Posterior vena cava (tissue), 2 donors: ENCODE data around the gene TMPRSS4. TPM values are rescaled to one million over a fixed set of nuclear protein-coding genes. Genes with fewer than 3 reads are reported as not detected.

Experiments used
- DNase-seq: peaks from one replicate; pipeline ENCODE4 v3.0.0-alpha.2; 2020; ENCODE audit warnings: low spot score
- intact Hi-C, 2 donors: fragments of 100-400 bp; cut with DNase I; formaldehyde crosslinking; loops; one replicate each; pipeline versions ENCODE4 v1.14.1 to v1.14.2; 2022 to 2023
- long read RNA-seq, 2 donors: library from polyadenylated mRNA; unstranded; transcript quantifications; one replicate each; pipeline ENCODE4 v2.0.0, GENCODE V29; 2020 to 2021
- total RNA-seq, 2 donors: library from RNA; stranded (reverse); fragmentation: NEBNext Ultra II Directional; extraction: Animal tissue kit (Norgen Biotek cat#: 25700); gene quantifications; one replicate each; pipeline ENCODE4 v1.2.1, GENCODE V29; 2021
- donor health status: DM: yes; HTN: yes; CAD: no.
- donor health status: DM: yes; HTN: yes; CAD: no.

Gene TMPRSS4, protein sequence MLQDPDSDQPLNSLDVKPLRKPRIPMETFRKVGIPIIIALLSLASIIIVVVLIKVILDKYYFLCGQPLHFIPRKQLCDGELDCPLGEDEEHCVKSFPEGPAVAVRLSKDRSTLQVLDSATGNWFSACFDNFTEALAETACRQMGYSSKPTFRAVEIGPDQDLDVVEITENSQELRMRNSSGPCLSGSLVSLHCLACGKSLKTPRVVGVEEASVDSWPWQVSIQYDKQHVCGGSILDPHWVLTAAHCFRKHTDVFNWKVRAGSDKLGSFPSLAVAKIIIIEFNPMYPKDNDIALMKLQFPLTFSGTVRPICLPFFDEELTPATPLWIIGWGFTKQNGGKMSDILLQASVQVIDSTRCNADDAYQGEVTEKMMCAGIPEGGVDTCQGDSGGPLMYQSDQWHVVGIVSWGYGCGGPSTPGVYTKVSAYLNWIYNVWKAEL
- not detected for total RNA-seq
- long read RNA-seq, donor 1, result 0 reads
- long read RNA-seq, donor 2, result 0 reads

DNA sequence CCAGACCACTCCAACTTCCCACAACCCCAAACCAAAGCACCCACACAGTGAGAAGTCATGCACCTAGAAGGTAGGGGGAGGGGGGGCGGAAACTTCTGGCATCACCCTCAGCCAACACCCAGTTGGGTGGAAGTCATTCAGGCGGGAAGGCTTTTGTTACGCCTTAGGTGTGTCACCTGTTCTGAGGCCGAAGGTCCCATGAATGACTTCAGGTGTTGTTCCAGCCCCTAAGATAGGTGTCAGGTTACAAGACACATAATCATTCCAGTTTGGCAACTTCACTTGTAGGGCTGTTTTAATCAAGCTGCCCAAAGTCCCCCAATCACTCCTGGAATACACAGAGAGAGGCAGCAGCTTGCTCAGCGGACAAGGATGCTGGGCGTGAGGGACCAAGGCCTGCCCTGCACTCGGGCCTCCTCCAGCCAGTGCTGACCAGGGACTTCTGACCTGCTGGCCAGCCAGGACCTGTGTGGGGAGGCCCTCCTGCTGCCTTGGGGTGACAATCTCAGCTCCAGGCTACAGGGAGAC is at the start of gene TMPRSS4:
Gene TMPRSS4, plus strand, starts transcription at position 325 of the 528 bp plus-strand sequence. CDS start 225 bp downstream, outside the sequence.
- DNase-seq, result no peak
- intact Hi-C loops, result loop anchor here in 1 of 2 donors (10.0 kb wide), 1 partner anchor 532 kb away; no protein-coding TSS in a partner anchor

DNA sequence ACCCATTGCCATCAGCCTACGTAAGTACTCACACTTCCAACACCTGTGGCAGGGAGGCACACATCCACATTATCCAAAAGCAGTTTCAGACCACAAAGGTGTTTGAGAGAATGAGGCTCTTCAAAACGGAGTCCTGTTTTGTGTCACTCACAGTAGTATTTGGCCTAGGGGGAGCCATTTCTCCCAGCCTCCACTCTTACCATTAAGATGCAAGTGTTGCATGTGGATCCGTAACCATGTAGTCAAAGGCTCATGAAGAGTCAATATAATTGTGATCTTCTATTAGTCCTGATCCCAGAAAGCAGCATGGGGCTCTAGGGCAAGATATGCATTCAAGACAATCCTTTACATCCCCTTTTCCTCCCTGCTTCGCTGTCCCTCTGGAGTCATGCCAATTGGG is 49.2 kb upstream of the TMPRSS4 start:
- intact Hi-C loops, result no loop called here
- no peak for DNase-seq

DNA sequence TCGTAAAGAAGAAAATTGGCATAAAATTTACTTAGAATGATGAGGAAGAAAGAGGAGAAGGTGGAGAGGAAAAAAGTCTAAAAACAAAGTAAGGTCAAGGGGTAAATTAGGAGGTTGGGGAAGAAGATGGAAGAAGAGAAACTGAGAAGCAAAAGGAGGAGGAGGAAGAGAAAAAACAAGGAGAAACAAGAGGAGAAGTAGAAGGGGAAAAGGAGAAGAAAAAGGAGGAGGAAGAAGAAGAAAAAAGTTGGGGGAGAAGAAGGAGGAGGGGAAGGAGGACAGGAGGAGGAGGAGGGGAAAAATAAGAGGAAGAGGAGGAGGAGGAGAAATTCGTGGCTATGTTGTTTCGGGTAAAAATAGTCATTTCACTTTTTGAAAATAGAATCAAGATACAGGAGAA is 48.3 kb upstream of the TMPRSS4 start:
- DNase-seq, result no peak
- intact Hi-C loops, result no loop called here

DNA sequence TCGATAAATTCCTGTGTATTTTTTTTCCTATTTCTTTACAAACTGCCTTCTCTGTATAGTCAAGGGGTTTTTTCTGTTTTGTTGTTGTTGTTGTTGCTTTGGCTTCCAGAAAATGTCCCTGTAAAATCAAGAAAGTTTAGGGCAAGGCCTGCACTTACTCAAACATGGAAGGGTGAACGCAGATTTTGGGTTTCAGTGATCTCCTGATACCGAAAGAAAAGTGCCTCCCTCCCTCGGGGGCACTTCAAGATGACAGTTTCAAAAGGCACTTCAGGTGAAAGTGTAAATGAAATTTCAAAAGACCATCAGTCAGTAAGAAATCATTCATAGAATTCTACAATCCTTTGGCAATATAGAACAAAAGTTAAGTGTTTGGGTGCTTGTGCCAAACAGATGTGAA is 43.4 kb upstream of the TMPRSS4 start:
- intact Hi-C loops, result no loop called here
- DNase-seq, result no peak

DNA sequence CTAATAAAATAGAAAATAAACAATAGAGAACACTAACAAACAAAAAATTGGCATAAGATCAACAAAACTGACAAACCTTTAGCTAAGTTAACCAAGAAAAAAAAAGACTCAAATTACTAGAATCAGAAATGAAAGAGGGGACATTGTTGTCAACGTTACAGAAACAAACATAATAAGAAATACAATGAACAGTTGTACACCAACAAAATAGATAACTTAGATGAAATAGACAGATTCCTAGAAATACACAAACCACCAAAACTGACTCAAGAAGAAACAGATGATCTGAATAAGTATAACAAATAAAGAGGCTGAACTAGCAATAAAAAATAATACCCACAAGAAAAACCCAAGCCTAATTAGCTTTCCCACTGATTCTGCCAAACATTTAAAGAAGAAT is 34.7 kb upstream of the TMPRSS4 start:
- intact Hi-C loops, result no loop called here
- no peak for DNase-seq

DNA sequence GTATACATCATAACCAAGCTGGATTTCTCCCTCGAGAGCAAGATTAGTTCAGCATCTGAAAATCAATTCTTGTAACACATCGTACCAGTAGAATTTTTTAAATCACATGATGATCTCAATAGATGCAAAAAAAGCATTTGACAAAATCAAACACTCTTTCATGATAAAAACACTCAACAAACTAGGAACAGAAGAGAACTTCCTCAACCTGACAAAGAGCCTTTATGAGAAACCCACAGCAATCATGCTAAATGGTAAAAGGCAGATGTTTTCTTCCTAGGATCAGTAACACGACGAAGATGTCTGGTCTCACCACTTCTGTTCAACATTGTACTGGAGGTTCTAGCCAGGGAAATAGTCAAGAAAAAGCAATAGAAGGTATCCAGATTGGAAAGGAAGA is 34.1 kb upstream of the TMPRSS4 start:
- DNase-seq, result no peak
- intact Hi-C loops, result no loop called here

DNA sequence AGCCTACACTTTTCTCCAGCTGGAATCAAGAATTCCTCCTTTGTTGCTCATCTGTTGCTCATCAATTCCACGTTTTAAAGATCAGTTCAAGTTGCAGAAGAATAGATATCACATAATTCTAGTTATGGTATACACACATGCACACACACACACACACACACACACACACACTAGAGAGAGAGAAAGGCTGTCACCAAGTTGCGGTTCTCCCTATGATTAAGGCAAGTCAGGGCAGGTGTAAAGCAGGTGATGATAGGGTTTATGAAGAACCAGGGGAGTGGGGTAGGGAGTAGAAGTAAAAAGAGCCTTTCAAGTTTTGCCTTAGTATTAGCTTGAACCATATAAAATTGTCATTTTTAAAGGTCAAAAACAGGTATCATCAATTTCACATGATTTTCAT is 31.7 kb upstream of the TMPRSS4 start:
- intact Hi-C loops, result no loop called here
- no peak for DNase-seq

DNA sequence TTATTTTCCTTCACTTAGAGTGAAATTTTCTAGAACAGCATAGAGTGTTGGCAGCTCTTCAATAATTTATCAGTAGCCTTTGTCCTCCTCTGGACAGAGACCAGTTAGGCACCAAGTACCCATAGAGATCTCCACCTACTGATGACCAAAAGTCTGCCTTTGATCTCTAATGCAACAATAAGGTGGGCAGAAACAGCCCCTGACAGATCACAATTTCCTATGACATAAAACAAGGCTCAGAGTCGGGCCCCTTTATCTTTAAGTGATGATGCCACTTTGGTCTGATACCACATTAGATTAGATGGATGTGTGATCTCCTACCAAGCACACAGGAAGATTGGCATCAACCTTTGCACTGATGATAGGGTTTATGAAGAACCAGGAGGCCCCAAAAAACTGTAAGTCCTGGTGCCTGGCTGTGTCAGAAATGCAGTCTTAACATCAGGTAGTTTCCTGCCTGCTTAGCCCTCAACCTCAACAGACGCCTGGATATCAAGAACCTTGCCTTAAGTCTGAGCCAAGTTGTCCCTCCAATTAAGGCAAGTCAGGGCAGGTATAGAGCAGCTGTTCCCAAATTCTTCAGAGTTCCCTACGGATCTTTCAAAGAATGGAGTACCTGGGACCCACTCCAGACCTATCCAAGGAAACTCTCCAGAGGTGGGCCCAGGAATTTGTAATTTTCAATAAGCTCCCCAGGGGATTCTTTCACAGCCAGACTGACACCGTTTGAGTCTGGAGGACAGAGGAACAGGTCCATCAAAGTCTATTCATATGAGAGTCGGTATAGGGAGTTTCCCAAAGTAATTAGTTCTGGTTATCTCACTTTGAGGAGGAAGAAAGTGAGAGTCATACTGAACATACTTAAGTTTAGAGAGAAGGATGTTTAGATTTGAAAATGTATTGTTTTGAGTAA is 30.6 kb upstream of the TMPRSS4 start:
- no peak for DNase-seq
- intact Hi-C loops, result no loop called here

DNA sequence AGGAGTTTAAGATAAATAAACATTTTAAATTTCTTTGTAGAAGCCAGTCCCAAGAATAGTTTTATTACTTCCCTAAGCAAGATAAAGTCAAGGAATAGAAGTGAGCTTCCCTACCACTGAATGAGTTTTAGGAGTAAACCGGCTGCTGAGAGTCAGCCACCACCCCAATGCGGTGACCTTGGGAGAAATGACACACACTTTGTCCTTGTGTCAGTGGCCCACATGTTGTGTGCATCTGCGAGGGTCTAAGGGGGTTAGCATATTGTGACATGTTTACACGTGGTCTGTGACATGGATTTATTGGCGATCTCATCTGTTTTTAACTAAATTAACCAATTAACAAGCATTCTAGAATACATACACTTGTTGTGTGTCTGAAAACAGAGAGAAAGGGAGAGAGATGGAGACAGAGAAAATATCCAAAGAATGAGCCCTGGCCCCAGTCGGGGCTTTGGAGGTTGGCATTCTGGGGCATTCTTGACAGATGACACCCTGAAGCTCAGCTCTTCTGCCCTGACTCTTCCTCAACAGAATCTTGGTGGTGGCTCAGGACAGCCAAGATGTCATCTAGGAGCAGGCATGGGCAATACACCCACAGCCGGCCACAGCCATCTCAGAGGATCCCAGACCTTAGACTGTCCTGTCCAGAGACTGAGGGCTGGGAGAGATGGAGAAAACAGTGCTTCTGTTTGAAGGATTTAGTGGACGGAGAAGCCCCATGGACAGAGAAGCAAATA is 29.7 kb upstream of the TMPRSS4 start:
- peak; percentile 34 for DNase-seq
- intact Hi-C loops, result no loop called here

DNA sequence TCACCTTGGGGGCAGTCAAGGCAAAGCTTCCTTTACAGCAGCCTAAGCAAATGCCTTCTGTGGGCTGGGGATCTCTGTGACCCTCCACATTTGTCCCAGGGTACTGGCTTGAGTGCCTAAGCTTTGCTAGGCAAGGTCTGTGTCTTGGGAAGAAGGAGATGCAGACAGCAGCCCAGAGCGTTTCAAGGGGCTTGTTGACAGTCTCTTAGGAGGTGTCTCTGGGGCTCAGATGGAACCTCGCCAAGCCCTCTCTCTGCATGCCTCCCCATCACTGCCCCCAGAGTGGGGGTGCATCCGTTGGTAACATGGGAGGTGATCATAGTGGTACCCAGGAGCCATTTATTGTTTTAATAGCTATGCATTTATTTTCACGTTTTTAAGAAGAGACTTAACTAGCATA is 29.1 kb upstream of the TMPRSS4 start:
- DNase-seq, result peak; percentile 55

DNA sequence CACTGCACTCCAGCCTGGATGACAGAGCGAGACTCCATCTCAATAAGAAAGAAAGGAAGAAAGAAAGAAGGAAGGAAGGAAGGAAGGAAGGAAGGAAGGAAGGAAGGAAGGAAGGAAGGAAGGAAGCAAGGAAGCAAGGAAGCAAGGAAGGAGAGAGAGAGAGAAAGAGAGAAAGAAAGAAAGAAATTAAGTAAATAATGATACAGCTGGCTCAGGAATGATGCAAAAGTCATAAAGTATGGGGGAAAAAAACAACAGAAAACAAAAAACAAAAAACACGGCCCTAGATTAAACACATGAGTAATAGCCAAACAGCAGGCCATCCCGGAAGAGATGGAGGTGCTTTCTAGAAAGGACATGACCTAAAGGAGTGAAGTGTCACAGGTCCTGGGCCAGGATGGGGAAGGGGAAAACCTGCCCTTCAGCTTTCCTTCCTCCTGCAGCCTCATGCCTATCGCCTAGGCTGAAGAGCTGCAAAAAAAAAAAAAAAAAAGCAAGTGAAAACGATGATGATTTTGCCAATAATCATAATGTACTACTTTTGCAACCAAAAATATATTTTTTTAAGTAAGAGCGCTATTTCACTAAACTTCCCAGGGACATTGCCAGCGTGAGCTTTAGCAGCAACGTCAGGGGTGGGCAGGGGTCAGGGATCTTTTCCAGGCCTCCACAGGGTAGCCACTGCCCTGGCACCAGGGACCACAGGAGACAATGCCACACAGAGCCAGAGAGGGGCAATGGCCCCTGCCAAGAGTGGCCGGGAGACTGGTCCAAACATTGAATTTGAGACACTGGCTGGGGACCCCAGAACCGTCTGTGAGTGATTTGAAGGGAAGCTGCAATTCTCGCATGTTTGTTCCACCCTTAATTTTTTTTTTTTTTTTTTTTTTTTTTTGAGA is 28.2 kb upstream of the TMPRSS4 start:
- intact Hi-C loops, result no loop called here
- DNase-seq, result peak; percentile 42

More for the DNA sequence above, 29.1 kb upstream of the TMPRSS4 start:
- intact Hi-C loops, result no loop called here

DNA sequence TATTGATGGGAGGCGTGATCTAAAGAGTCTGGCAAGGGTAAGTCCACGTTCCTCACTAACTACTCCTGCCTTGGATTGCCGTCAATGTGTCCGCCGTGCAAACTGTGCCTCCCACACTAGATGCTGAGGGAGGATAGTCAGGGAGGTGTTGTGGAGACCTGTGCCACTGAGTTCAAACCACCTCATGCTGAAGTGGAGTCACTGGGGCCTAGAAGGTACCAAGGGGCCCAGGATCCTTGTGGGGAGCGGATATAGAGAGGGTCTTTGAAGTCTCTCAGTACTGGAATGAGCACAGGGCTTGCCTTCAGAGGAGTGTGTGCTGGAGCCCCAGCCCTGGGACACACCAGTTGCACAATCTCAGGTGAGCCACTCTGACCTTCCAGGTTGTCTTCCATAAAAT is 27.1 kb upstream of the TMPRSS4 start:
- intact Hi-C loops, result no loop called here

DNA sequence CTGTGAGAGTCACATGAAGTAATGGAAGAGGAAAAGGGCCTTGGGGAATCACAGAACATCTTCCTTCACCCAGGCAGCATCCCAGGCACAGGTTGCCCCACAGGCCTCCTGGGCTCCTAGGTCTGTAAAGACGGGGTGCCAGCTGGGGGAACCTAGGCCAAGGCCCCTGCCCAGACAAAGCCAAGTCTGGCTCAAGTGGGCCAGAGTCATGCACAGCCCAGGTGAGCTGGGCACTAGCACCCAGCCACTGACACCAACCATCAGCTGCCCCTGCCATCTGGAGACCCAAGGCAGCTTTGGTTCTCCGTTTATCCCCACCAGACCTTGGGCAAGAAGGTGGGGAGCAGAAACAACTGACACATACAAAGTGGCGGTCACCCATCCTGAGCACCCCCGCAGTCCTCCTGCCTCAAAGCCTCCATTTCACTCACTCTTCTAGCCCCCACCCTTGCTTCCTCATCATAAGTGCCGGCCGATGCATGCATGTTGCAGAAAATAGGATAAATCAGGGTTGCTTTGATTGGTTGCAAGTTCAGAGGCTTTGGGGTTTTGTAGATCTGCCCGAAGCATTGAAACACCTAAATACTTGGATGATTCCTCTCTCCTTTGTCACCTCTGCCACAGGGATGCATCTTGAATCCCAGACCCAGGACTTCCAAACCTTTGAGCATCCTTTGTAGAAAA is 26.5 kb upstream of the TMPRSS4 start:
- peak; percentile 32 for DNase-seq
- intact Hi-C loops, result no loop called here

More for the DNA sequence above, 27.1 kb upstream of the TMPRSS4 start:
- peak; percentile 25 for DNase-seq

DNA sequence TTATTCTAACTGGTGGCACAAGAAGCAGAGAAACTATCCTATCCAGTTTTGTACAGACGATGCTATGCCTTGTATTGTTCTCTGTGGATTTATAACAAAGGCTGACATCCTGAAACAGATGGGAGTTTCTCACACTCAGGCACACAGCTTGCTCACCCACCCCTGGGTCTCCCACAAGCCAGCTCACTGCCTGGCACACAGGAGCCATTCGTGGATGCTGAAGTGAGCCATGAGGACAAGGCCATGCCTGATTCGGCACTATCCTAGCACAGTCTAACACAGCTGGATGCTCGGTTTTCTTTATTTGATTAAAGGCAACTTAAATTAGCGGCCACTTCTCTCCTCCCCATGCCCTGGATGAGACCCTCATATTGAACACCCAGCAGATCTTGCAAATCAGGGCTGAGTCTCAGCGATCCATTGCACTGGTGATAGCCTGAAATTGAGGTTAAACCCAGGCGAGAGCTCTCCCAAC is 25.7 kb upstream of the TMPRSS4 start:
- intact Hi-C loops, result no loop called here
- DNase-seq, result peak; percentile 26

DNA sequence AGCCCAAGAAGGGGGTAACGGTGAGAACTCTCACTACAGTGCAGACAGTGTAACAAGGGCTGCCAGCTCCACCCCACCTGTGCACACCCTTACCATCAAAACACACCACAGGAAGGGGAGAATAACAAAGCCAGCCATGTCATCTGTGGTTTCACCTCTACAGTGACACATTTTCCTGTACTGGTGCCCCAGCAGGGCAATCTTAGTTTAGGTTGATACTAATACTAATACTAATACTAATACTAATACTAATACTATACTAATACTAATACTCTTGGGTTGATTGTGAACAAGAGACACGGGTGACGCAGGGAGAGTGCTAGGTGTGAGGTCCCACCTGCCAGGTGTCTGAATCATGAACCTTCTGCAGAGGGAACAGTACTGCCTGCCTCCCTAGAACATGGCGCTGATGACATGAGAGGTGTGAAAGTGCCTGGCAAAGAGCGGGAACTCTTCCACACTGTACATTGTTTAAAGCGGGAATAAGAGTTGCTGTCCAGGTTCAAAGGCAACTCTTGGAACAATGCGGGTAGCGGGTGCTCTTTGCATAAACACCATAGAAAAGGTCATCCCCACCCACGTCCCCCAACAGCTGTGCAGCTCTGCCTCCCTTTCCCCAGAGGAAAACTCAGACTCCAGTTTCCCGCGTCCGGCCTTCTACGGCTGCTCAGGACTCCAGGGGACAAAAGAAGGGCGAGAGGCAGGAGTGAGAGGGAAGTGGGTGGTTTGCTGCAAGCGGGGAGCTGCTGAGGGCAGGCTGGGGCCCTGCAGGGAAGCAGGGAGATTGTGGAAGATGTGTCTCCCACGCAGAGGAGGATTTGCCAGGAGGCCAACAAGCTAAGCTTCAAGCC is 25.0 kb upstream of the TMPRSS4 start:
- DNase-seq, result peak; percentile 60
- intact Hi-C loops, result no loop called here

DNA sequence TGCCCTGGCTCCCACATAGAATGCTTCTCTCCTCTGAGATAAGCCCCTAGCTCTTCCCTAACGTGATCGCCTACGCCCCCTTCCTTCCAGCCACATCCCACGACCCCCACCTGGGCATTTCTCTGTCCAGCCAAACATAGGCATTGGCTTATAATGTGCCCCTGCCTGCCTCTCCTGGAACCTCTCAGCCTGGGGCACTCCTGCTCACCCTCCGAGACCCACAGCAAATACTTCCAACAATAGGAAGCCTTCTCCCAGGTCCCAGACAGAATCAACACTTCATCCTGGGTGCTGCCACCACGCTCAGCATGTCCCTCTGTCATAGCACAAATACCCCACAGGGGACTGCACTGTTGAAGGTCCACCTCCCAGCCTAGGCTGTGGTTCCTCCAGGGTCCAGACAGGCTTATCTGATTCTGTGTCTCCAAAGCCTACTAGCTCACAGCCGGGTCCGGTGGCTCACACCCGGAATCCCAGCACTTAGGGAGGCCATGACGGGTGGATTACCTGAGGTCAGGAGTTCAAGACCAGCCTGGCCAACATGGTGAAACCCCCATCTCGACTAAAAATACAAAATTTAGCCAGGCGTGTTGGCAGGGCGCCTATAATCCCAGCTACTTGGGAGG is 24.2 kb upstream of the TMPRSS4 start:
- peak; percentile 67 for DNase-seq

More for the DNA sequence above, 24.2 kb upstream of the TMPRSS4 start:
- intact Hi-C loops, result no loop called here
